ENCODE results near the gene TMIGD3.

DNA sequence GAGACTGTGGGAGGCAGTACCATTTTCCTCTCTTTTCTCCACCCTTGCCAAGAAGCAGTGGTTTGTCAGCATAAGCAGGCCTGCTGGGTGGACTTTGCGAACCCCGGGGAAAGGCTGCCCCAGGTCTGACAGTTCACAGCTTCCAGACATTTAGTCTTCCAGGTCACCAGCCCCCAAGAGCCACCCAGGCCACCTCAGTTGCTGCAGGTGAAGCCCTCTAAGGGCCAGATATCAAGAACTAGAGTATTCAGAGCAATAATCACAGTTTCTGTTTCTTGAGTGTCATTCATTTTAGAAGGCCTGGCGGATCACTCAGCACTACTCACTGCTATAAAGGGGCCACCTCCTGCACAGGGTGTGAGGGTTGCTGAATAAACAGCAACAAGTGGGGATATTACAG is 9.5 kb upstream of the TMIGD3 start:
- TF ChIP-seq CREB1 (CRISPR knock-in tag; IDR thresholded peaks at IDR 0.05) (no peak), GABPB1 (CRISPR knock-in tag; IDR thresholded peaks at IDR 0.05) (no peak), SMAD3 (CRISPR knock-in tag; IDR thresholded peaks at IDR 0.05; ENCODE audit: borderline replicate concordance) (no peak), ZNF263 (CRISPR knock-in tag; IDR thresholded peaks at IDR 0.05; ENCODE audit: low read depth) (no peak)
- TF ChIP-seq, protein P1, sequence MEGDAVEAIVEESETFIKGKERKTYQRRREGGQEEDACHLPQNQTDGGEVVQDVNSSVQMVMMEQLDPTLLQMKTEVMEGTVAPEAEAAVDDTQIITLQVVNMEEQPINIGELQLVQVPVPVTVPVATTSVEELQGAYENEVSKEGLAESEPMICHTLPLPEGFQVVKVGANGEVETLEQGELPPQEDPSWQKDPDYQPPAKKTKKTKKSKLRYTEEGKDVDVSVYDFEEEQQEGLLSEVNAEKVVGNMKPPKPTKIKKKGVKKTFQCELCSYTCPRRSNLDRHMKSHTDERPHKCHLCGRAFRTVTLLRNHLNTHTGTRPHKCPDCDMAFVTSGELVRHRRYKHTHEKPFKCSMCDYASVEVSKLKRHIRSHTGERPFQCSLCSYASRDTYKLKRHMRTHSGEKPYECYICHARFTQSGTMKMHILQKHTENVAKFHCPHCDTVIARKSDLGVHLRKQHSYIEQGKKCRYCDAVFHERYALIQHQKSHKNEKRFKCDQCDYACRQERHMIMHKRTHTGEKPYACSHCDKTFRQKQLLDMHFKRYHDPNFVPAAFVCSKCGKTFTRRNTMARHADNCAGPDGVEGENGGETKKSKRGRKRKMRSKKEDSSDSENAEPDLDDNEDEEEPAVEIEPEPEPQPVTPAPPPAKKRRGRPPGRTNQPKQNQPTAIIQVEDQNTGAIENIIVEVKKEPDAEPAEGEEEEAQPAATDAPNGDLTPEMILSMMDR (IDR thresholded peaks at IDR 0.05): no peak
- TF ChIP-seq, protein P2, sequence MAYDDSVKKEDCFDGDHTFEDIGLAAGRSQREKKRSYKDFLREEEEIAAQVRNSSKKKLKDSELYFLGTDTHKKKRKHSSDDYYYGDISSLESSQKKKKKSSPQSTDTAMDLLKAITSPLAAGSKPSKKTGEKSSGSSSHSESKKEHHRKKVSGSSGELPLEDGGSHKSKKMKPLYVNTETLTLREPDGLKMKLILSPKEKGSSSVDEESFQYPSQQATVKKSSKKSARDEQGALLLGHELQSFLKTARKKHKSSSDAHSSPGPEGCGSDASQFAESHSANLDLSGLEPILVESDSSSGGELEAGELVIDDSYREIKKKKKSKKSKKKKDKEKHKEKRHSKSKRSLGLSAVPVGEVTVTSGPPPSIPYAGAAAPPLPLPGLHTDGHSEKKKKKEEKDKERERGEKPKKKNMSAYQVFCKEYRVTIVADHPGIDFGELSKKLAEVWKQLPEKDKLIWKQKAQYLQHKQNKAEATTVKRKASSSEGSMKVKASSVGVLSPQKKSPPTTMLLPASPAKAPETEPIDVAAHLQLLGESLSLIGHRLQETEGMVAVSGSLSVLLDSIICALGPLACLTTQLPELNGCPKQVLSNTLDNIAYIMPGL (CRISPR knock-in tag; IDR thresholded peaks at IDR 0.05): no peak
- TF ChIP-seq, protein P3, sequence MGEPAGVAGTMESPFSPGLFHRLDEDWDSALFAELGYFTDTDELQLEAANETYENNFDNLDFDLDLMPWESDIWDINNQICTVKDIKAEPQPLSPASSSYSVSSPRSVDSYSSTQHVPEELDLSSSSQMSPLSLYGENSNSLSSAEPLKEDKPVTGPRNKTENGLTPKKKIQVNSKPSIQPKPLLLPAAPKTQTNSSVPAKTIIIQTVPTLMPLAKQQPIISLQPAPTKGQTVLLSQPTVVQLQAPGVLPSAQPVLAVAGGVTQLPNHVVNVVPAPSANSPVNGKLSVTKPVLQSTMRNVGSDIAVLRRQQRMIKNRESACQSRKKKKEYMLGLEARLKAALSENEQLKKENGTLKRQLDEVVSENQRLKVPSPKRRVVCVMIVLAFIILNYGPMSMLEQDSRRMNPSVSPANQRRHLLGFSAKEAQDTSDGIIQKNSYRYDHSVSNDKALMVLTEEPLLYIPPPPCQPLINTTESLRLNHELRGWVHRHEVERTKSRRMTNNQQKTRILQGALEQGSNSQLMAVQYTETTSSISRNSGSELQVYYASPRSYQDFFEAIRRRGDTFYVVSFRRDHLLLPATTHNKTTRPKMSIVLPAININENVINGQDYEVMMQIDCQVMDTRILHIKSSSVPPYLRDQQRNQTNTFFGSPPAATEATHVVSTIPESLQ (CRISPR knock-in tag; IDR thresholded peaks at IDR 0.05): no peak
- TF ChIP-seq, protein P4, sequence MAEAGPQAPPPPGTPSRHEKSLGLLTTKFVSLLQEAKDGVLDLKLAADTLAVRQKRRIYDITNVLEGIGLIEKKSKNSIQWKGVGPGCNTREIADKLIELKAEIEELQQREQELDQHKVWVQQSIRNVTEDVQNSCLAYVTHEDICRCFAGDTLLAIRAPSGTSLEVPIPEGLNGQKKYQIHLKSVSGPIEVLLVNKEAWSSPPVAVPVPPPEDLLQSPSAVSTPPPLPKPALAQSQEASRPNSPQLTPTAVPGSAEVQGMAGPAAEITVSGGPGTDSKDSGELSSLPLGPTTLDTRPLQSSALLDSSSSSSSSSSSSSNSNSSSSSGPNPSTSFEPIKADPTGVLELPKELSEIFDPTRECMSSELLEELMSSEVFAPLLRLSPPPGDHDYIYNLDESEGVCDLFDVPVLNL (CRISPR knock-in tag; IDR thresholded peaks at IDR 0.05; ENCODE audit: borderline replicate concordance, low read depth): no peak
